ENCODE measurements around the gene ARHGAP24. TPM values are rescaled to one million over a fixed set of nuclear protein-coding genes. Genes with fewer than 3 reads are reported as not detected.

ARHGAP24 gene
- total and polyA plus RNA-seq, 12 donors, result 6.7 to 35.5 (median 23.9) TPM

- 33 to 35% methylated on average over 18 of the region's 18 CpGs for WGBS, 2 donors
- no peaks in the 10 kb centered on the region for H3K36me3 ChIP-seq
- peaks cover 6 to 66% (median 43%) of the 10 kb centered on the region in 9 donors for H3K4me1 ChIP-seq
- H3K9me3 ChIP-seq, result no peaks in the 10 kb centered on the region
- intact Hi-C loops (cut with DNase I), result no loop called here
- H3K27ac ChIP-seq, result peak overlapping the region in 6 of 10 donors; percentile 20 to 61 (median 36)
- H3K4me3 ChIP-seq, result peak overlapping the region in 7 of 10 donors; percentile 16 to 43 (median 22)
- peak in 5 of 8 donors; percentile 37 to 41 (median 38) for ATAC-seq
- no peaks in the 10 kb centered on the region for H3K27me3 ChIP-seq
- TF ChIP-seq CTCF (IDR thresholded peaks at IDR 0.05), result no peak
- peak in 1 of 2 donors; percentile 26 for DNase-seq
These were observed 457.7 kb downstream of the ARHGAP24 start for GRCh38 chr4:85932500-85933290.

- Histone ChIP-seq H3K9me3 (no peaks in the 10 kb centered on the region), H3K4me3 (peak overlapping the region in 1 of 10 donors; percentile 43), H3K27me3 (no peaks in the 10 kb centered on the region), H3K27ac (peak overlapping the region in 3 of 10 donors; percentile 31 to 61 (median 55)), H3K4me1 (peaks cover 6 to 60% (median 38%) of the 10 kb centered on the region in 9 donors), H3K36me3 (no peaks in the 10 kb centered on the region)
- ATAC-seq (no peak), DNase-seq (no peak)
- TF ChIP-seq CTCF (IDR thresholded peaks at IDR 0.05), result no peak
- intact Hi-C loops (cut with DNase I), result no loop called here
- WGBS, 2 donors, result 79 to 83% methylated on average over 3 of the region's 3 CpGs
These were observed 458.3 kb downstream of the ARHGAP24 start for GRCh38 chr4:85933291-85933640.

GRCh38 chr4:85937507-85937906, 462.6 kb downstream of the ARHGAP24 start:
- peaks cover 0 to 30% (median 10%) of the 10 kb centered on the region in 9 donors for H3K4me1 ChIP-seq
- DNase-seq (no peak), ATAC-seq (no peak)
- intact Hi-C loops (cut with DNase I), result no loop called here
- no peak for TF ChIP-seq CTCF (IDR thresholded peaks at IDR 0.05)
- H3K36me3 ChIP-seq, result no peaks in the 10 kb centered on the region
- H3K4me3 ChIP-seq, result no peak overlapping the region
- H3K9me3 ChIP-seq, result no peaks in the 10 kb centered on the region
- H3K27ac ChIP-seq, result no peak overlapping the region
- WGBS, 2 donors, result 89 to 90% methylated on average over 2 of the region's 2 CpGs
- H3K27me3 ChIP-seq, result no peaks in the 10 kb centered on the region

GRCh38 chr4:85938062-85938461, 463.1 kb downstream of the ARHGAP24 start:
- no peak for TF ChIP-seq CTCF (IDR thresholded peaks at IDR 0.05)
- H3K4me1 ChIP-seq, result peaks cover 0 to 25% (median 6%) of the 10 kb centered on the region in 9 donors
- intact Hi-C loops (cut with DNase I), result no loop called here
- H3K4me3 ChIP-seq, result no peak overlapping the region
- H3K9me3 ChIP-seq, result no peaks in the 10 kb centered on the region
- no peaks in the 10 kb centered on the region for H3K36me3 ChIP-seq
- WGBS, 2 donors, result 95% methylated on average over 5 of the region's 5 CpGs
- DNase-seq (no peak), ATAC-seq (no peak)
- H3K27ac ChIP-seq, result no peak overlapping the region
- no peaks in the 10 kb centered on the region for H3K27me3 ChIP-seq
